ENCODE data around the gene OBSCN.

DNA sequence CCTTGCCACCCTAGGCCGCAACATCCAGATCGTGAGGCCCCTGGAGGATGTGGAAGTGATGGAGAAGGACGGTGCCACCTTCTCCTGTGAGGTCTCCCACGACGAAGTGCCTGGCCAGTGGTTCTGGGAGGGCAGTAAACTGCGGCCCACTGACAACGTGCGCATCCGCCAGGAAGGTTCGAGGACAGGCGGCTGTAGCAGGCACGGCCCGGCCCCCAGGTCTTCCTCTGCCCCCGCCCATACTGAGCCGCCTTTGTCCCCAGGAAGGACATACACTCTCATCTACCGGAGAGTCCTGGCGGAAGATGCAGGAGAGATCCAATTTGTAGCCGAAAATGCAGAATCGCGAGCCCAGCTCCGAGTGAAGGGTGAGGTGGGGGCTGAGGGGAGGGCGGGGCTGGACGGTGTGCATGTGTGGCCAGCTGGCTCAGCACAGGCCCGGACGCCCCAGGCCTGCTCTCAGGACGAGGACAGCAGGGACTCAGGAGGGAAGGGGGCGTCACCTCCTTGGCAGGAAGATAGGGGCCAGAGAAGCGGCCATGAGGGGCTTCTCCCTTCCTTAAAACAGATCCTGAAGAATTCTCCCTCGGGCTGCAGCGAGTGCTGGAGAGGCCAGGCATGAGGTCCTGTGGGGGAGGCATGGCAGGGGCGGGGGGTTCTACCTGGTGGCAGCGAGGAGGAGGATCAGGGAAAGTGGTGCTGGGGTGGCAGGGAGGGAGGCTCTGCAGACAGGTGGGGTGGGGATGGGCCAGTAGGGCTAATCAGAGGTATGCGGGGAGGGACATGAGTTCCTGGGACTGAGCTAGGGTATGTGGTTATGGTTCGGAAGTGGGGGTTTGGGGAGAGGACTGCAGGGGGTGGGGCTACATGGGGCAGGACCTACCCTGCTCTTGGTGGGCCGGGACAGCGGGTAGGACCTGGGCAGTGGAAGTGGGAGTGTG lies 69.9 kb downstream of the OBSCN start:
- no peak for TF ChIP-seq CTCF (IDR thresholded peaks at IDR 0.05)
- TF ChIP-seq POLR2A (IDR thresholded peaks at IDR 0.05) = no peak

Measured in adrenal gland (tissue), 5 donors.